Mammary epithelial cell (primary cell): ENCODE results near the gene TECPR2.

Source experiments
- CTCF ChIP-seq, 2 donors: IDR thresholded peaks in 1 of 2; conservative IDR thresholded peaks in 1 of 2; 2 replicates each; pipeline ENCODE4 v1.5.1; 2011 to 2012; ENCODE audit warnings: inconsistent platforms in 2 of 2, low read length in 2 of 2, mild to moderate bottlenecking in 2 of 2, control low read depth in 1 of 2, low read depth in 1 of 2; ENCODE audit not compliant: insufficient read depth in 1 of 2; ENCODE audit errors: extremely low read depth in 1 of 2
- EZH2 ChIP-seq: IDR thresholded peaks from 2 replicates; pipeline ENCODE4 v1.6.1; 2012; ENCODE audit warnings: low read length, inconsistent platforms, borderline replicate concordance

GRCh38 chr14:102507081-102507856 lies 144.5 kb downstream of the TECPR2 start:
- TF ChIP-seq CTCF (conservative IDR thresholded peaks at IDR 0.05 in 1 of 2, IDR thresholded peaks at IDR 0.05 in 1 of 2; ENCODE audit: extremely low read depth in 1 of 2, insufficient read depth in 1 of 2, low read depth in 1 of 2, low read length in 2 of 2) (no peak), EZH2 (no peak)
